ENCODE data around the gene AHNAK2.
"Not testable (repeated sequence)": the region's sequence is repeated elsewhere in the genome, so short reads cannot be mapped to it uniquely, and the experiment has no call there.

Gene AHNAK2

GRCh38 chr14:104950021-104950420, 28.2 kb downstream of the AHNAK2 start:
- DNase-seq, result no peak

- not testable (repeated sequence) for DNase-seq
Observed at GRCh38 chr14:104949406-104949955, 28.7 kb downstream of the AHNAK2 start.

GRCh38 chr14:104948736-104949031, 29.5 kb downstream of the AHNAK2 start:
- no peak for DNase-seq

- not testable (repeated sequence) for DNase-seq
Observed at GRCh38 chr14:104947881-104948735, 30.1 kb downstream of the AHNAK2 start.

GRCh38 chr14:104947201-104947600, 31.0 kb downstream of the AHNAK2 start:
- DNase-seq, result not testable (repeated sequence)

GRCh38 chr14:104945986-104946965, 31.9 kb downstream of the AHNAK2 start:
- not testable (repeated sequence) for DNase-seq

GRCh38 chr14:104945266-104945665, 32.9 kb downstream of the AHNAK2 start:
- not testable (repeated sequence) for DNase-seq

- not testable (repeated sequence) for DNase-seq
Observed at GRCh38 chr14:104944436-104945205, 33.6 kb downstream of the AHNAK2 start.

GRCh38 chr14:104944016-104944308, 34.2 kb downstream of the AHNAK2 start:
- DNase-seq, result not testable (repeated sequence)

GRCh38 chr14:104943216-104944015, 34.8 kb downstream of the AHNAK2 start:
- DNase-seq, result not testable (repeated sequence)

GRCh38 chr14:104942586-104942985, 35.6 kb downstream of the AHNAK2 start:
- DNase-seq, result no peak

GRCh38 chr14:104941508-104942365, 36.4 kb downstream of the AHNAK2 start:
- DNase-seq, result no peak

- no peak for DNase-seq
Observed at GRCh38 chr14:104940526-104941150, 37.5 kb downstream of the AHNAK2 start.

GRCh38 chr14:104939666-104940410, 38.3 kb downstream of the AHNAK2 start:
- no peak for DNase-seq

GRCh38 chr14:104938960-104939359, 39.2 kb downstream of the AHNAK2 start:
- no peak for DNase-seq

GRCh38 chr14:104938436-104938835, 39.7 kb downstream of the AHNAK2 start:
- no peak for DNase-seq

GRCh38 chr14:104937694-104938365, 40.3 kb downstream of the AHNAK2 start:
- DNase-seq, result no peak

- no peak for DNase-seq
Observed at GRCh38 chr14:104937161-104937560, 41.0 kb downstream of the AHNAK2 start.

Measured in DMS153 (cell line).